Uterus (tissue), 2 donors: Measurements from ENCODE around the gene NOX3.

ENCODE experiments used
- CTCF ChIP-seq, 4 experiments: fragments of 200-600 bp in 2 of 4; fragments of 450-650 bp in 2 of 4; sonication (generic) in 2 of 4; IDR thresholded peaks; one replicate each; pipeline ENCODE4 v1.5.1; 2016 to 2019; ENCODE audit warnings: antibody characterized with exemption in 4 of 4, mild to moderate bottlenecking in 2 of 4, moderate library complexity in 1 of 4
- POLR2A ChIP-seq, 2 donors: fragments of 450-650 bp; IDR thresholded peaks; one replicate each; pipeline ENCODE4 v1.6.1; 2016; ENCODE audit warnings: antibody characterized with exemption in 2 of 2, mild to moderate bottlenecking in 1 of 2, moderate library complexity in 1 of 2

GRCh38 chr6:155454008-155454407 lies 1.6 kb downstream of the NOX3 start:
- TF ChIP-seq CTCF (IDR thresholded peaks at IDR 0.05) (no peak), POLR2A (IDR thresholded peaks at IDR 0.05) (no peak)
